IPS DF 4.7 (cell line): ENCODE measurements around the gene PHF1.
"Not testable (repeated sequence)": the region's sequence is repeated elsewhere in the genome, so short reads cannot be mapped to it uniquely, and the experiment has no call there.

ENCODE experiments used
- DNase-seq: peaks from one replicate; pipeline ENCODE4 v3.0.0-alpha.2; 2013; ENCODE audit warnings: low spot score; ENCODE audit errors: extremely low read depth

PHF1 gene

DNA sequence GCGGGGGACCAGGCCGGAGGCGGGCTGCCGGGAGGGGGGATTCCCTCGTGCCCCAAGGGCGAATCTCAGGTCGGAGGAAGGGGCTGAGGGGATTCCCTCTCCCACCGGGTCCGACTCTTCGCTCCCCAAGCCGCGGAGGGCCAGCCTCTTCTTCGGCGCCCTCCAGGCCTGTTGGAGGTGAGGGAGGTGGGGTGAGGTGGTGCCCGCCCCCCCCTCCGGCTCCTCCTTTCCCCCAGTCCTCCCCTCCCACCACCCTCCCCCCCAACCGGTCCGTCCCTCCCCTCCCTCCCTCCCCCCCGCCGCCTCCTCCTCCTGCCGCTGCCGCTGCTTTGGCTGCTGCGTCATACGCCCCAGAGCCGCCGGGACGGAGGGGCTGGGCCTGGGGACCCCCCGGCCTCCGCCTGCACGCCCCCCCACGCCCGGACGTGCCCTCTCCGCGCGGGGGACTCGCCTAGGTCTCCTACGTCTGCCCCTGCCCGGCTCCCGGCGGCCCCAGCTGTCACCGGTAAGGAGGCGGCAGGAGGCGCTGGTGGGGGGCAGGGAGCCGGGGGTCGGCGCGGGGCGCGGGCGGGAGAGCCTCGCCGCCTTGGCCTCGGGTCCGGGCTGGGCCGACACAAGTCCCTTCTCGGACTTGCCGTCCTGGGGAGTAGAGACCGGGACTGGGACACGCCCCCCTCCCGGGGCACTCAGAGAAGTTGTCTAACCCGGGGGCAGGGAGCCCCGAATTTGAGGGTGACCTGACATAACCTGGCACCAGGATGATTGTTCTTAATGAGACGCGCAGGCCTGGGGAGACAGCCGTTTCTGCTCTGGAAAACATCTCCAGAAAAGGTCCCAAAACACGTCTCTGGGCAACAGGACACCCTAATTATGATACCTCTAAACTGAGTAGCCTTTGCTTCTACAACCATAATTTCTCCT is at the start of gene PHF1:
TSS of gene PHF1 (plus strand) at position 304 of the 921 bp plus-strand sequence. CDS start 1,250 bp downstream, outside the sequence.
- DNase-seq = no peak

DNA sequence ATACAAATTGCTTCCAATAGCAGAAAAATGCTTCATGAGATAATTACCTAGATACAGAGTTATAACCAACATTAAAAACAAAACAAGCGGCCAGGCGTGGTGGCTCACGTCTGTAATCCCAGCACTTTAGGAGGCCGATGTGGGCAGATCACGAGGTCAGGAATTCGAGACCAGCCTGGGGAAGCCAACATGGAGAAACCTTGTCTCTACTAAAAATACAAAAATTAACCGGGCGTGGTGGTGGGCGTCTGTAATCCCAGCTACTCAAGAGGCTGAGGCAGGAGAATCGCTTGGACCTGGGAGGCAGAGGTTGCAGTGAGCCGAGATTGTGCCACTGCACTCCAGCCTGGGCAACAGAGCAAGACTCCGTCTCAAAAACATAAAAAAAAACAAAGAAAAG is 47.3 kb upstream of the PHF1 start:
- DNase-seq = not testable (repeated sequence)

DNA sequence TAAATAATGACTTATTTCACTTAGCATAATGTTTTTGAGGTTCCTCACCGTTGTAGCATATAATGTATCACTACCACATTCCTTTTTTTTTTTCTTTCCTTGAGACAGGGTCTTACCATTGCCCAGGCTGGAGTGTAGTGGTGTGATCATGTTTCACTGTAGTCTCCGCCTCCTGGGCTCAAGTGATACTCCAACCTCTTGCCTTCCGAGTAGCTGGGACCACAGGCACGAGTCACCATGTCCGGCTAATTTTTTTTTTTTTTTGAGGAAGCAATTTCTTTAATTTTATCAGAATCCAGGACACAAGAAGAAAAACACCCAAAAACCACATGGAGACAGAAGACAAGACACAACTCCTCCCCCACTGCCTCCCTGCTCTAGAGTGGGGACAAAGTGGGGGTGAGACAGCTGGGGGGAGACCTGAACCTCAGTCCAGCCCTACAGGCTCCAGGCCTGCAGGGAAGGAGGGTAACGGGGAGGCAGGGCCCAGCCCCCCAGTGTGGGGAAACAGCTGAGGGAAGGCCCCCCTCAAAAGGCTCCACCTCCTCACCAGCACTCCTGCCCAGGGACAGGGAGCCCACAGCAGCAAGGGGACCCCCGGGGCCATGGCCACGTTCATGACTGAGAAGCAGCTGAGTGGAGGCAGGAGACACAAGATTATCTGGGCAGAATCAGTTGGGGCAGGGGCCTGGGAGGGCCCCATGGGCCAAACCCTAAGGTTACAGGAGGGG is 46.2 kb upstream of the PHF1 start:
- not testable (repeated sequence) for DNase-seq

DNA sequence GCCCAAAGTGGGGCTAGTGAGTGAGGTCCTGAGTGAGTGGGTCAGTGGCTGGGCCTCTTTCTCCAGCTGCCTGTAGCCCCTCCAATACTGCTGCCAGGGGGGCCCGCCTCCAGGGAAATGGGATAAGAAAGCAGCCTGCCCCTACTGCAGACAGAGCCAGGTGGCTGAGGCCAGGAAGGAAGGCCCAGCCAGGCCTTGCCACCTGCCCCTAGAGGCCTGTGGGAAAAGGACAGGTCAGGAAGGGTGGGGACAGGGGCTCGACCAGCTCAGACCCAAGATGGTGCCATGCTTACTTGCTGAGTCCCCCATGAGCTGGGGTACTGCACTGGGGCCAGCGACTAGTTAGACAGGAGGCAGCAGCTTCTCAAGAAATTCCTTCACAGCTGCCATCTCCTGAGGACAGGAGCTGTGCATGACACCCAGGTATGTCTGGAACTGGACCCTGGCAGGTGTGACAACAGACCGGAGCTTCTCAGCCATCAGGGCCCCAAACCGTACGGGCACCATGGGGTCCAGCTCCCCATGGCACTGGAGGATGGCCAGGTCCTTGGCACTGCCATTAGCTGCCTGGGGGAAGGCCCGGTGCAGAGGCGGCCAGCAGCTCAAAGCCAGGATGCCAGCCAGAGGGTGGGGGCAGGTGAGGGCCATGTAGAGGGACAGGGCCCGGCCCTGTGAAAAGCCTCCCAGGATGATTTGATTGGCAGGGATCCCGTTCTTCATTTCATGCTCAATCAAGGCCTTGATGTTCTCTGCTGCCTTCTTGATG is 45.4 kb upstream of the PHF1 start:
- DNase-seq = not testable (repeated sequence)

DNA sequence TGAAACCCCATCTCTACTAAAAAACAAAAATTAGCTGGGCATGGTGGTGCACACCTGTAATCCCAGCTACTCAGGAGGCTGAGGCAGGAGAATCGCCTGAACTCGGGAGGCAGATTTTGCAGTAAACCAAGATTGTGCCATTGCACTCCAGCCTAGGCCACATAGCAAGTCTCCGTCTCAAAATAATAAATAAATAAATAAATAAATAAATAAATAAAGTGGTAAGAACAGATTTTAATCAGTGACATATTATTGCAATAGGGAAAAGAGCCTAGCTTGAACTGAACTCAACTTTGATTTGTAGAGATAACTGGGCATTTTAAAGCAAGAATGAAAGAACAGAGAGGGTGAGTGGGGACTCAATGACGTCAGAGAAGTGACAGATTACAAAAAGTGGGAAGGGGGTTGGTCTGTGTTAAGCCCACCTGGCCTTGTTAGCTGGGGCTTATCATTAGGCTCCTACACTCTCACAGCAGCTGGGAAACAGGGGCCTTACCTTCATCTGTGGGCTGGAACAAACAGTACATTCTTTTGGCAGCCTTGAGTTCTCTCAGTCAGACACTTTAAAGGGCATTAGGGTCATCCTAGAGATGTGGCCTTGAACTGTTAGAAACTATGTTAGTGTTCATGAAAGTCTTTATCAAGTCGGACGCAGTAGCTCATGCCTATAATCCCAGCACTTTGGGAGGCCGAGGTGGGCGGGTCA is 43.7 kb upstream of the PHF1 start:
- no peak for DNase-seq

DNA sequence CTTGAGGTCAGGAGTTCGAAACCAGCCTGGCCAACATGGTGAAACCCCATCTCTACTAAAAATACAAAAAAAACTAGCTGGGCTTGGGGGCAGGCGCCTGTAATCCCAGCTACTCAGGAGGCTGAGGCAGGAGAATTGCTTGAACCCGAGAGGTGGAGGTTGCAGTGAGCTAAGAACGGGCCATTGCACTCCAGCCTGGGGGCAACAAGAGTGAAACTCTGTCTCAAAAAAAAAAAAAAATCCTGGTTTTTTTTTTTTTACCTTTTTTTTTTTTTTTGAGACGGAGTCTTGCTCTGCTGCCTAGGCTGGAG is 43.1 kb upstream of the PHF1 start:
- not testable (repeated sequence) for DNase-seq

DNA sequence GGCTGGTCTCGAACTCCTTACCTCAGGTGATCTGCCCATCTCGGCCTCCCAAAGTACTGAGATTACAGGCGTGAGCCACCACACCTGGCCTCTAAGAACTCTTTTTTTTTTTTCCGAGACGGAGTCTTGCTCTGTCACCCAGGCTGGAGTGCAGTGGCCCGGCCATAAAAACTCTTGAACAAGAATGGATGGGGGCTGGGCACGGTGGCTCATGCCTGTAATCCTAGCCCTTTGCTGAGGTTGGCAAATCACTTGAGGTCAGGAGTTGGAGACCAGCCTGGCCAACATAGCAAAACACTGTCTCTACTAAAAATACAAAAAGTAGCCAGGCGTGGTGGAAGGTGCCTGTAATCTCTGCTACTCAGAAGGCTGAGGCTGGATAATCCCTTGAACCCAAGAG is 38.9 kb upstream of the PHF1 start:
- DNase-seq = not testable (repeated sequence)

DNA sequence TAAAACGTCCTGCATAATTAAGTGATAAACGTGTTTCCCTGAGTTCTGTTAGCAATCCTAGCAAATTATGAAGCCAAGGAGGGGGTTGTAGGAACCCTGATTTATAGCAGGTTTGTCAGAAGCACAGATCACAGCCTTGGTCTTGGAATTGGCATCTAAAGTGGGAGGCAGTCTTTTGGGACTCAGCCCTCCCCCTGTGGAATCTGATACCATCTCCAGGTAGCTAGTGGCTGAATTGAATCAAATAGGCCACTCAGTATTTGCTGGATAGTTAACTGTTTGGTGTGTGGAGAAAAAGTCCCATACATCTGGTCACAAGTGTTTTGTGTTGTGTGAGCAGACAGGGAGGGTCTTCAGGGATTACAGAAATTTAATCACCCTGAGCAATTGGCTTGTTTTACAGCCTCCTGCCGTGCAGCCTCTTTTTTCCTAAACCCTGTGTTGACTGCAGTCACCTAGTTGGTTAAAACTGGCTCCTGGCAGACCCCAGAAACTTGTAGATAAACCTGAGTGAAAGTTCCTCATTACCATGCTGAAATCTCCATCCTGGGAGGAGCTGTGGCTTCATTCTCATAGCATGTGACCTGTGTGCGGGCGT is 38.2 kb upstream of the PHF1 start:
- no peak for DNase-seq

DNA sequence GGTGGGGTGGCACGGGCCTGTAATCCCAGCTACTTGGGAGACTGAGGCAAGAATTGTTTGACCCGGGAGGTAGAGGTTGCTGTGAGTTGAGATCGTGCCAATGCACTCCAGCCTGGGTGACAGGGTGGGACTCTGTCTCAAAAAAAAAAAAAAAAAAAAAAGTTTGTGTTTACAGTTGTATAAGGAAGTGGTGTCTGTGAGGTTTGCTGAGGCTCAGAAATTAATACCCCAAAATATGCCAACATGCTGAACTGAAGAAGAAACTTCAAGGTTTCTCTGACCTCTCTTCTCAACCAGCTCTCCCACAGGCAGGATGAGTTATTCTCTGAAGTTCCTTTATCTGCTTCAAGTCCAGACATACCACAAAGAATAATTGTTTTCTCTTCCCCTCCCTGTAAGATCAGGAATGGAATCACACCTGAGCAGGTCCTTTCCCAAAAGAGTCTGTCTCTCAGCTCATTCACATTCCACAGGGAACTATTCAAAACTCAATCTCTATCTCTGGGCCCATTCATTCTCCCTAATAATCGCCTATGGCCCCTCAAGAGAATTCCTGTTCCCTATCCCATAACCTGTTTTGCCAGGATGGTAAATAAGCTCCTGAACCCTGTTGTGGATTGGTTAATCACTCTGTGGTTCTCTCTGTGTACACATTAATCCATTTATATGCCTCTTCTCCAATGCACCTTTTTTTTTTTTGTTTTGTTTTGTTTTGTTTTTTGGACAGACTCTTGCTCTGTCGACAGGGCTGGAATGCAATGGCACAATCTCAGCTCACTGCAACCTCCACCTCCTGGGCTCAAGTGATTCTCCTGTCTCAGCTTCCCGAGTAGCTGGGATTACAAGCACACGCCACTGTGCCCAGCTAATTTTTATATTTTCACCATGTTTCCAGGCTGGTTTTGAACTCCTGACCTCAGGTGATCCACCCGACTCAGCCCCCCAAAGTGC is 36.6 kb upstream of the PHF1 start:
- no peak for DNase-seq

DNA sequence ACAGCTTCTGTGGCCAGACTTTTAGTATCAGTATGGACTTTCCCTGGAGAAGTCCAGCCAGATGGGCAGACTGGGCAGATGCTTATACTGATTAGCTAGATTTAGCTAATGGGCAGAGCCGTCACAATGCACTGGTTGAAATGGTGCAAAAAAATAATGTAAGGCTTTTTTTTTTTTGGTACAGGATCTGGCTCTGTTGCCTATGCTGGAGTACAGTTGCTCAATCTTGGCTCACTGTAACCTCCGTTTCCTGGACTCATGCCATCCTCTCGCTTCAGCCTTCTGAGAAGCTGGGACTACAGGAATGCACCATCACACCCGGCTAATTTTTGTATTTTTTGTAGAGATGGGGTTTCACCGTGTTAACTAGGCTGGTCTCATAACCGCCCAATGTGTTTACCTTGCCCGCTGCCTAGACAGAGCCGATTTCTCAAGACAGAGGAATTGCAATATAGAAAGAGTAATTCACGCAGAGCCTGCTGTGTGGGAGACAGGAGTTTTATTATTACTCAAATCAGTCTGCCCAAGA is 35.6 kb upstream of the PHF1 start:
- no peak for DNase-seq

DNA sequence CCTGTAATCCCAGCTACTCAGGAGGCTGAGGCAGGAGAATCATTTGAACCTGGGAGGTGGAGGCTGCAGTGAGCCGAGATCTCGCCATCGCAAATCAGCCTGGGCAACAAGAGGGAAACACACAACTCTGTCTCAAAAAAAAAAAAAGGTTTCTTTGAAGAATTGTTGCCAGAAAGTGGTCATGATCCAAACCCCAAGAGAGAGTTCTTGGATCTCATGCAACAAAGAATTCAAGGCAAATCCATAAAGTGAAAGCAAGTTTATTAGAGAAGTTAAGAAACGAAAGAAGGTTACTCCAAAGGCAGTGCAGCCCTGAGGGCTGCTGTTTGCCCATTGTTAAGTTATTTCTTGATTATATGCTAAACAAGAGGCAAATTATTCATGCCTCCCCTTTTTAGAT is 33.6 kb upstream of the PHF1 start:
- DNase-seq = no peak

DNA sequence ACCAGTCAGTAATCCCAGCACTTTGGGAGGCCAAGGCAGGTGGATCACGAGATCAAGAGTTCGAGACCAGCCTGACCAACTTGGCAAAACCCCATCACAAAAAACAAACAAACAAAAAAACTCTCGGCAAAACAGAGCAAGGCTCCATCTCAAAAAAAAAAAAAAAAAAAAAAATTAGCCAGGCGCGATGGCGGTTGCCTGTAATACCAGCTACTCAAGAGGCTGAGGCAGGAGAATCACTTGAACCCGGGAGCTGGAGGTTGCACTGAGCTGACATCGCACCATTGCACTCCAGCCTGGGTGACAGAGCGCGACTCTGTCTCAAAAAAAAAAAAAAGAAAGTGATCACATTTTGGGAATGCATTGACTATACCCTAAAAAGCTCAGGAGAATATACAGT is 31.6 kb upstream of the PHF1 start:
- DNase-seq = not testable (repeated sequence)

DNA sequence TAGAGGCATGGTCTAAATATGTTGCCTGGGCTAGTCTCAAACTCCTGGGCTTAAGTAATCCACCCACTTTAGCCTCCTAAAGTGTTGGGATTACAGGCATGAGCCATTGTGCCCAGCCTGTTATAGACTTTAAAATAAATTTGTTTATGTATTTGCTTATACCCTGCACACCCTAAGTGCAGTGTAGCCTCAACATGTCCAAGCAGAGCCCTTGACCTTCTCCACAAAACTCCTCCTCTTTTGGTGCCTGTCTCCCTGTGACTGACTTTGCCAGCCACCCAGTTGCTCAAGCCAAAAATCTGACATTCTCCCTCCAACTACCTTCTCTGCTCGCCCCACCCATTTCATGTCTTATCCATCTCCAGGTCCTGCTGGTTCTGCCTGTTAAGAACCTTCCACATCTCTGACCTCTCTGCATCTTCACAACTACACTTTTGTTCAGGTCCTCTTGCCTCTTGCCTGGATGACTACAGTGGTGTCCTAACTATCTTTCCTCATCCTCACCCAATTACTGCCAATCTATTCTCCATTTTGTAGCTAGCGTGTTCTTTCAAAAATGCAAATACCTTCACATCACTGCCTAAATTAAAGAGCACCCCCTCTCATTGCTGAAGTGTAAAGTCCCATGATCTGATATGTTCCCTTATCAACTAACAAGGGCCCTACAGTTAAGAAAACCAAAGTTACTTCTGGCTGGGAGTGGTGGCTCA is 30.4 kb upstream of the PHF1 start:
- DNase-seq = no peak

DNA sequence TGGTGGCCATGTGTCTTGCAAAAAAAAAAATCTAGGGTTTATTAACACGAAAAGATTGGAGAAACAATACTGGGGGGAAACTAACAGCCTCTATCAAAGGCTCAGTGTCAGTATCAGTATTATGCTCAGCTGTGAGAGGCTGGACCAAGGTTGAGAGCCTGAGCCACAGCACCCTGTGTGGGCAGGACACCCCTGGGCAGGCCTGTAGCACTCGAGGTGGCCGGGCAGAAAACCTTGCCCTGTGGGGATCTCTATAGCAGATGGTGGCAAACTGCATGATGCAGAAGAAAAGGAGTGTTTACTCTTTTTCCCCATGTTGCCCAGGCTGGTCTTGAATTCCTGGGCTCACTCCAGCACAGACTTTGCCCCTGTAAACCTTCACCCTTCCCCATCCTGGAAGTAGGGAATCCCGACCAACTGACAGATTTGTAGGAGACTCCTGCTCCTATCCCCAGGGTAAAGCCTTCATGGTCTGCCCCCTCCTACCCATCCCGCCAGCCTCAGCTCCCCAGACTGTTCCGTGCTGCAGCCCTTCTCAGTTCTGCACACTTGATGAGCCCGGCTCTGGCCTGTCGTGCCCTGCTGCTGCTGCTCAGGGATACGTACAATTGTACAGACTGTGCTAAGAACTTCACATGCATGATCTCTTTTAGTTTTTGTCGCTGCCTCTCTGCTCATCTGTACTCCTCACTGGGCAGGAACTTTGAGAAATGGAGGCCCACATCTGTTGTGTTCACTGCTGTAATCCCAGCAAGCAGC is 27.2 kb upstream of the PHF1 start:
- no peak for DNase-seq

DNA sequence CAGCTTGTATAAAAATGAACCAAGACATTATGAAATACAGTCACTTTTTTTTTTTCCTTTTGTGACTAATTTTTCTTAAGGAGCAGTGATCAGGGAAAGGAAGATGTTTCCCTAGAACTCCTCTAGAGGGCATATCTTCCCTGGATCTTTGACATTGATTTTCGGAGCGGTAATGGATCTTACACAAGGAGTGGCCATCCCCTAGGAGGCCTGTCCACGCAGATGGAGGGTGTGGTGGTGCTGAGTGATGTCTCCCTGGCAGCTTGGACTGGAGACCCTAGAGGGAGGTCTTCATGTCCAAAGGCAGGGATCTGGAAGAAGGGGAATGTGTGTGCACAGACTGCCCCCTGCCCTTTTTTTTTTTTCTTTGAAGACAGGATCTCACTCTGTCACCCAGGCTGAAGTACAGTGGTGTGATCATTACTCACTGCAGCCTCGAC is 26.2 kb upstream of the PHF1 start:
- DNase-seq = no peak

DNA sequence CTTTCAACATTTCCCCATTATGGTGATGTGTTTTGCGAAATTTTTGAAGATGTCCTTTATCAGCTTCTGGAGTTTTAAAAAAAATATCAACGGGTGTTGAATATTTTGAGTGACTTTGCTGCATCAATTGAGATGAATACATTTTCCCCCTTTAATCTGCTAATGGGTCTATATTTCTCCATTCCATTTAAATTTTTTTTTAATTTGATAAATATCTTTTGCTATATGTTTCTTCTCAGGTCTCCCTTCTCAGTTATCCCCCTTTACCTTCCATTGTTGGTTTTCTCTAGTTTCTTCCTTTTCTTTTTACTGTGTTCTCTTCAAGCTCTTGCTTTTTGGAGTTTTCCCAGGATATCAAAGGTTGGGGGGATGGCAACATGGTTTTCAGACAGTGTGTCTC is 20.6 kb upstream of the PHF1 start:
- DNase-seq = no peak

DNA sequence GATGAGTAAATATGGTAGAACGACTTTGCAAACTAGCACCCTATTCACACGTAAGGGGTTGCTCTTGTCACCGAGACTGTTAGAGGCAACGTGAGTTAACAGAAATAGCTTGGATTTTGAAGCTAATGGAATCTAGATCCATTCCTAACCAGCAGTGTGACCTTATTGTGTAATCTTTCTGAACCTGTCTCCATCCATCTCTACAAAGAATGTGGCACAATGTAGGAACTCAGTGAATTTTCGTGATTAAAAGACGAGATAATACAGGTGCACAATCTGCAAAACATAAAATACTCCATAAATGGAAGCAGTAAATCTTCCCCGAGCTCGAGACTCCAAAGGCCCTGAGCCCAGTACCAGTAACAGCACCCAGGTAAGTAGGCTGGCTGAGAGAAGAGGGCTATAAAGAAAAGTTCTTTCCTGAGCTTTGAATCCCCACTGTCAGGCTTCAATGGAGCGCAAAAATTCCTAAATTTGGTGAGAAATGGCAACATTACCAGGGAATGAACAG is 20.0 kb upstream of the PHF1 start:
- DNase-seq = no peak
